Measurements from ENCODE around the gene SPSB2.

SPSB2 gene

GRCh38 chr12:6828781-6829535 is 44.1 kb downstream of the SPSB2 start (continued):
- TF ChIP-seq ZNF707 (tag by site-specific recombination; IDR thresholded peaks at IDR 0.05) (no peak), ZXDB (tag by site-specific recombination; IDR thresholded peaks at IDR 0.05) (peak; percentile 84), ZNF266 (tag by site-specific recombination; IDR thresholded peaks at IDR 0.05; ENCODE audit: low read depth) (peak; percentile 8; the same call in 1 of the 2 replicates), ZBTB8A (tag by site-specific recombination; IDR thresholded peaks at IDR 0.05) (peak; percentile 29), ZNF548 (tag by site-specific recombination; IDR thresholded peaks at IDR 0.05) (no peak), GLI4 (tag by site-specific recombination; IDR thresholded peaks at IDR 0.05) (peak; percentile 86; the same call in 1 of the 2 replicates), ZBTB21 (tag by site-specific recombination; IDR thresholded peaks at IDR 0.05) (peak; percentile 43; the same call in 1 of the 2 replicates), ZNF2 (tag by site-specific recombination; IDR thresholded peaks at IDR 0.05) (peak; percentile 98), MYNN (tag by site-specific recombination; IDR thresholded peaks at IDR 0.05; ENCODE audit: borderline replicate concordance) (no peak), ZNF791 (tag by site-specific recombination; IDR thresholded peaks at IDR 0.05) (no peak; the same call in 1 of the 2 replicates), ZNF341 (tag by site-specific recombination; IDR thresholded peaks at IDR 0.05; ENCODE audit: low read depth) (peak; percentile 81), ZNF248 (tag by site-specific recombination; IDR thresholded peaks at IDR 0.05) (no peak), HOXC10 (CRISPR knock-in tag; IDR thresholded peaks at IDR 0.05) (no peak), ZNF521 (tag by site-specific recombination; IDR thresholded peaks at IDR 0.05) (no peak), ZNF404 (tag by site-specific recombination; IDR thresholded peaks at IDR 0.05) (no peak), REPIN1 (tag by site-specific recombination; IDR thresholded peaks at IDR 0.05; ENCODE audit: low read depth) (peak; percentile 88; the same call in 1 of the 2 replicates), FEZF1 (tag by site-specific recombination; IDR thresholded peaks at IDR 0.05) (no peak), ZNF561 (tag by site-specific recombination; IDR thresholded peaks at IDR 0.05; ENCODE audit: borderline replicate concordance) (peak; percentile 30; the same call in 1 of the 2 replicates), OVOL3 (tag by site-specific recombination; IDR thresholded peaks at IDR 0.05) (peak; percentile 17; the same call in 1 of the 2 replicates), ZNF704 (tag by site-specific recombination; IDR thresholded peaks at IDR 0.05) (peak; percentile 72; the same call in 1 of the 2 replicates), PRDM4 (tag by site-specific recombination; IDR thresholded peaks at IDR 0.05) (0 out of 2 replicates have a peak, but pooled peaks have one; percentile 16), ZNF777 (tag by site-specific recombination; IDR thresholded peaks at IDR 0.05; ENCODE audit: borderline replicate concordance) (peak; percentile 6; the same call in 1 of the 2 replicates), GLI2 (tag by site-specific recombination; IDR thresholded peaks at IDR 0.05; ENCODE audit: borderline replicate concordance, low read depth) (no peak), ZNF501 (tag by site-specific recombination; IDR thresholded peaks at IDR 0.05) (no peak), PATZ1 (tag by site-specific recombination; IDR thresholded peaks at IDR 0.05) (peak; percentile 97), IKZF3 (tag by site-specific recombination; IDR thresholded peaks at IDR 0.05) (no peak), ZNF510 (tag by site-specific recombination; IDR thresholded peaks at IDR 0.05; ENCODE audit: insufficient replicate concordance) (no peak), GFI1B (tag by site-specific recombination; IDR thresholded peaks at IDR 0.05) (no peak; the same call in 1 of the 2 replicates), ZNF76 (tag by site-specific recombination; IDR thresholded peaks at IDR 0.05; ENCODE audit: borderline replicate concordance, low read depth) (peak; percentile 21; the same call in 1 of the 2 replicates), ZIC2 (tag by site-specific recombination; IDR thresholded peaks at IDR 0.05) (peak; percentile 81), ZFP37 (tag by site-specific recombination; IDR thresholded peaks at IDR 0.05) (peak; percentile 84; the same call in 1 of the 2 replicates), ZBTB26 (tag by site-specific recombination; optimal IDR thresholded peaks at IDR 0.05) (peak; percentile 94), ZNF274 (IDR thresholded peaks at IDR 0.05; ENCODE audit: low read length) (no peak), ZNF274 (tag by site-specific recombination; IDR thresholded peaks at IDR 0.05; ENCODE audit: borderline replicate concordance) (no peak), ZNF624 (tag by site-specific recombination; IDR thresholded peaks at IDR 0.05) (no peak)
